Measurements from ENCODE around the gene KIAA1549. TPM values are rescaled to one million over a fixed set of nuclear protein-coding genes. Genes with fewer than 3 reads are reported as not detected.
"Not testable (repeated sequence)": the region's sequence is repeated elsewhere in the genome, so short reads cannot be mapped to it uniquely, and the experiment has no call there.

The KIAA1549 gene
- total and polyA plus RNA-seq, 9 donors, result 1.2 to 5.0 (median 3.6) TPM

GRCh38 chr7:138816650-138817049 lies 164.5 kb downstream of the KIAA1549 start:
- no peaks in the 10 kb centered on the region for H3K4me1 ChIP-seq (ENCODE audit: insufficient read depth)
- H3K27ac ChIP-seq, result no peak overlapping the region
- no peak overlapping the region for H3K4me3 ChIP-seq
- 89 to 91% (median 90%) methylated on average over 1 of the region's 1 CpG for WGBS, 3 donors
- TF ChIP-seq POLR2A (IDR thresholded peaks at IDR 0.05) (no peak), CTCF (IDR thresholded peaks at IDR 0.05) (no peak), EP300 (IDR thresholded peaks at IDR 0.05) (no peak)
- intact Hi-C loops (cut with DNase I), result no loop called here
- H3K9me3 ChIP-seq, result no peaks in the 10 kb centered on the region
- no peak for DNase-seq
- H3K27me3 ChIP-seq, result no peaks in the 10 kb centered on the region
- H3K36me3 ChIP-seq, result no peaks in the 10 kb centered on the region

GRCh38 chr7:138814816-138815332 lies 166.3 kb downstream of the KIAA1549 start:
- H3K4me3 ChIP-seq, result no peak overlapping the region
- H3K36me3 ChIP-seq, result no peaks in the 10 kb centered on the region
- 81 to 96% (median 86%) methylated on average over 1 of the region's 1 CpG for WGBS, 3 donors
- no peak for DNase-seq
- intact Hi-C loops (cut with DNase I), result no loop called here
- no peak overlapping the region for H3K27ac ChIP-seq
- TF ChIP-seq EP300 (IDR thresholded peaks at IDR 0.05), result no peak
- no peaks in the 10 kb centered on the region for H3K4me1 ChIP-seq (ENCODE audit: insufficient read depth)
- no peaks in the 10 kb centered on the region for H3K27me3 ChIP-seq
- no peaks in the 10 kb centered on the region for H3K9me3 ChIP-seq

- H3K27me3 ChIP-seq, result no peaks in the 10 kb centered on the region
- WGBS, 3 donors, result 59 to 69% (median 65%) methylated on average over 2 of the region's 2 CpGs
Measured at GRCh38 chr7:138813945-138814344, 167.2 kb downstream of the KIAA1549 start.

GRCh38 chr7:138811327-138811726 lies 169.9 kb downstream of the KIAA1549 start:
- H3K4me1 ChIP-seq (ENCODE audit: insufficient read depth); DNase-seq; H3K4me3 ChIP-seq; H3K9me3 ChIP-seq; intact Hi-C loops (cut with DNase I); H3K27ac ChIP-seq; H3K36me3 ChIP-seq; H3K27me3 ChIP-seq: not testable (repeated sequence)
- 89 to 95% (median 95%) methylated on average over 2 of the region's 2 CpGs for WGBS, 3 donors

More at GRCh38 chr7:138813945-138814344, 167.2 kb downstream of the KIAA1549 start:
- intact Hi-C loops (cut with DNase I), result no loop called here
- Histone ChIP-seq H3K9me3 (no peaks in the 10 kb centered on the region), H3K4me3 (no peak overlapping the region), H3K27ac (no peak overlapping the region), H3K36me3 (no peaks in the 10 kb centered on the region), H3K4me1 (ENCODE audit: insufficient read depth) (no peaks in the 10 kb centered on the region)
- TF ChIP-seq EP300 (IDR thresholded peaks at IDR 0.05), result no peak
- TF ChIP-seq POLR2A (IDR thresholded peaks at IDR 0.05), result no peak
- TF ChIP-seq CTCF (IDR thresholded peaks at IDR 0.05), result no peak
- no peak for DNase-seq

GRCh38 chr7:138809346-138809745 lies 171.8 kb downstream of the KIAA1549 start:
- Histone ChIP-seq H3K36me3 (no peaks in the 10 kb centered on the region), H3K4me1 (ENCODE audit: insufficient read depth) (no peaks in the 10 kb centered on the region), H3K27ac (no peak overlapping the region), H3K27me3 (no peaks in the 10 kb centered on the region), H3K4me3 (no peak overlapping the region), H3K9me3 (no peaks in the 10 kb centered on the region)
- intact Hi-C loops (cut with DNase I), result no loop called here
- no peak for TF ChIP-seq CTCF (IDR thresholded peaks at IDR 0.05)
- TF ChIP-seq EP300 (IDR thresholded peaks at IDR 0.05), result no peak
- TF ChIP-seq POLR2A (IDR thresholded peaks at IDR 0.05), result no peak
- WGBS, 3 donors, result 82 to 92% (median 86%) methylated on average over 4 of the region's 4 CpGs
- no peak for DNase-seq

Data from ovary (tissue), 9 donors.